H1 (cell line): ENCODE data around the gene EIF2B5. TPM values are rescaled to one million over a fixed set of nuclear protein-coding genes. Genes with fewer than 3 reads are reported as not detected.

Source experiments
- CTCF ChIA-PET: fragments of 300-600 bp; sonication (Branson Sonifier 250); formaldehyde crosslinking; loops from one replicate; lab custom pipeline; 2021; ENCODE audit not compliant: partially characterized antibody; lab: Charles Lee
- POLR2A ChIA-PET: fragments of 300-600 bp; sonication (Branson Sonifier 250); formaldehyde crosslinking; loops from one replicate; lab custom pipeline; 2021; ENCODE audit warnings: inconsistent platforms; ENCODE audit not compliant: partially characterized antibody; lab: Charles Lee
- DNase-seq, 2 experiments: peaks; one replicate each; pipeline versions ENCODE4 v3.0.0 to v3.0.0-alpha.2; 2010 to 2022; ENCODE audit warnings: low spot score in 2 of 2, low read depth in 1 of 2, mixed read lengths in 1 of 2
- FAIRE-seq: peaks from 2 replicates; lab custom pipeline; 2011; peaks lifted over from hg19 to GRCh38; lab: Jason Lieb, UNC
- H2AFZ ChIP-seq: 2 replicates; pipeline ENCODE4 v1.8.1; 2012; ENCODE audit warnings: low read length, inconsistent platforms
- H2AK5ac ChIP-seq: 2 replicates; pipeline ENCODE4 v1.6.1; 2013; ENCODE audit warnings: low read depth, low read length
- H2BK120ac ChIP-seq: replicated peaks from 2 replicates; pipeline ENCODE3; 2013; ENCODE audit warnings: low read depth, low read length, inconsistent platforms
- H2BK12ac ChIP-seq: 2 replicates; pipeline ENCODE4 v1.6.1; 2013; ENCODE audit warnings: low read depth, low read length
- H2BK15ac ChIP-seq: 2 replicates; pipeline ENCODE4 v1.6.1; 2013; ENCODE audit warnings: low read length
- H2BK20ac ChIP-seq: 2 replicates; pipeline ENCODE4 v1.6.1; 2013; ENCODE audit warnings: low read length
- H2BK5ac ChIP-seq: 2 replicates; pipeline ENCODE4 v1.6.1; 2013; ENCODE audit warnings: low read depth, low read length
- H3K14ac ChIP-seq: 2 replicates; pipeline ENCODE4 v1.6.1; 2013; ENCODE audit warnings: inconsistent platforms; ENCODE audit not compliant: insufficient read length
- H3K18ac ChIP-seq: 2 replicates; pipeline ENCODE4 v1.6.1; 2013; ENCODE audit warnings: low read length; ENCODE audit errors: extremely low read depth
- H3K23ac ChIP-seq: 2 replicates; pipeline ENCODE4 v1.6.1; 2013; ENCODE audit warnings: inconsistent platforms; ENCODE audit not compliant: insufficient read length
- H3K23me2 ChIP-seq: 2 replicates; pipeline ENCODE4 v1.6.1; 2013; ENCODE audit warnings: low read depth, low read length
- H3K27ac ChIP-seq: 2 replicates; pipeline ENCODE4 v1.6.1; 2011; ENCODE audit warnings: low read depth, low read length, inconsistent platforms
- H3K27me3 ChIP-seq, 4 experiments: replicated peaks in 1 of 4; 1 replicate in 1 of 4; 2 replicates in 3 of 4; pipeline versions ENCODE4 v1.6.1 to v1.8.1; 2011 to 2013; ENCODE audit warnings: low read length in 3 of 4, mild to moderate bottlenecking in 3 of 4, inconsistent platforms in 2 of 4, mixed read lengths in 2 of 4, moderate library complexity in 1 of 4; ENCODE audit not compliant: control insufficient read depth in 3 of 4, insufficient read depth in 3 of 4; ENCODE audit errors: extremely low read depth in 1 of 4
- H3K36me3 ChIP-seq, 4 experiments: 2 replicates each; pipeline versions ENCODE4 v1.6.1 to v1.8.1; 2011 to 2013; ENCODE audit warnings: mild to moderate bottlenecking in 4 of 4, low read length in 3 of 4, moderate library complexity in 2 of 4, control low read depth in 1 of 4, inconsistent platforms in 1 of 4; ENCODE audit not compliant: insufficient read depth in 4 of 4, control insufficient read depth in 2 of 4
- H3K4ac ChIP-seq: replicated peaks from 2 replicates; pipeline ENCODE3; 2013; ENCODE audit warnings: low read length, low read depth, mixed read lengths, inconsistent platforms; ENCODE audit not compliant: insufficient read length
- H3K4me1 ChIP-seq, 4 experiments: replicated peaks in 1 of 4; 1 replicate in 1 of 4; 2 replicates in 3 of 4; pipeline versions ENCODE4 v1.6.1 to v1.8.1; 2011 to 2013; ENCODE audit warnings: low read length in 3 of 4, inconsistent platforms in 2 of 4, mixed read lengths in 1 of 4; ENCODE audit not compliant: insufficient read depth in 4 of 4, control insufficient read depth in 3 of 4
- H3K4me2 ChIP-seq, 2 experiments: 2 replicates each; pipeline versions ENCODE4 v1.6.1 to v1.8.1; 2011 to 2013; ENCODE audit warnings: low read depth in 2 of 2, low read length in 2 of 2, control low read depth in 1 of 2, inconsistent platforms in 1 of 2, mild to moderate bottlenecking in 1 of 2; ENCODE audit not compliant: insufficient read depth in 1 of 2
- H3K4me3 ChIP-seq, 4 experiments: fragments of 200-600, 300-600 bp in 1 of 4; sonication (generic), shearing (Covaris generic), sonication (Bioruptor Twin) in 1 of 4; 2 replicates each; pipeline versions ENCODE4 v1.5.1 to v1.8.1; 2011 to 2016; ENCODE audit warnings: low read length in 4 of 4, low read depth in 3 of 4, control low read depth in 2 of 4, inconsistent platforms in 2 of 4, mild to moderate bottlenecking in 2 of 4, mixed read lengths in 1 of 4, moderate library complexity in 1 of 4; ENCODE audit not compliant: insufficient read depth in 2 of 4; ENCODE audit errors: extremely low read depth in 1 of 4
- H3K56ac ChIP-seq: replicated peaks from 2 replicates; pipeline ENCODE3; 2013; ENCODE audit warnings: low read depth, mild to moderate bottlenecking, mixed read lengths, low read length, inconsistent platforms; ENCODE audit not compliant: insufficient read length
- H3K79me1 ChIP-seq: 2 replicates; pipeline ENCODE4 v1.6.1; 2013; ENCODE audit warnings: low read depth, low read length, control low read depth
- H3K79me2 ChIP-seq, 2 experiments: 2 replicates each; pipeline versions ENCODE4 v1.6.1 to v1.8.1; 2012 to 2013; ENCODE audit warnings: low read length in 2 of 2, mild to moderate bottlenecking in 2 of 2, inconsistent platforms in 1 of 2; ENCODE audit not compliant: insufficient read depth in 2 of 2, control insufficient read depth in 1 of 2
- H3K9ac ChIP-seq, 4 experiments: replicated peaks in 1 of 4; 1 replicate in 1 of 4; 2 replicates in 3 of 4; pipeline versions ENCODE4 v1.6.1 to v1.8.1; 2011 to 2013; ENCODE audit warnings: low read depth in 3 of 4, low read length in 3 of 4, control low read depth in 2 of 4, mild to moderate bottlenecking in 2 of 4, moderate library complexity in 2 of 4, inconsistent platforms in 1 of 4; ENCODE audit errors: extremely low read depth in 1 of 4
- H3K9me3 ChIP-seq, 2 experiments: 2 replicates each; pipeline versions ENCODE4 v1.6.1 to v1.8.1; 2012 to 2013; ENCODE audit warnings: mild to moderate bottlenecking in 2 of 2, moderate library complexity in 2 of 2, control low read depth in 1 of 2, inconsistent platforms in 1 of 2, low read depth in 1 of 2, low read length in 1 of 2, mixed read lengths in 1 of 2; ENCODE audit not compliant: insufficient read depth in 2 of 2
- H4K20me1 ChIP-seq, 2 experiments: replicated peaks in 1 of 2; 2 replicates each; pipeline versions ENCODE3 to v1.8.1; 2011 to 2013; ENCODE audit warnings: inconsistent platforms in 2 of 2, low read length in 2 of 2, mild to moderate bottlenecking in 1 of 2; ENCODE audit not compliant: insufficient read depth in 2 of 2, control insufficient read depth in 1 of 2
- H4K5ac ChIP-seq: 2 replicates; pipeline ENCODE4 v1.6.1; 2013; ENCODE audit warnings: low read length, low read depth, mixed read lengths, inconsistent platforms; ENCODE audit not compliant: insufficient read length
- H4K8ac ChIP-seq: 2 replicates; pipeline ENCODE4 v1.8.0; 2013; ENCODE audit warnings: mild to moderate bottlenecking, moderate library complexity, low read length, inconsistent platforms; ENCODE audit not compliant: insufficient read depth; ENCODE audit errors: extremely low read depth
- H4K91ac ChIP-seq: replicated peaks from 2 replicates; pipeline ENCODE3; 2013; ENCODE audit warnings: low read length, mixed read lengths, inconsistent platforms; ENCODE audit not compliant: insufficient read length
- GTF2F1 ChIP-seq: IDR thresholded peaks from 2 replicates; pipeline ENCODE4 v1.6.1; 2012; ENCODE audit warnings: low read depth, low read length, improper control_type of control experiment, borderline replicate concordance
- JUND ChIP-seq: IDR thresholded peaks from 2 replicates; pipeline ENCODE4 v1.6.1; 2011; ENCODE audit warnings: mild to moderate bottlenecking, improper control_type of control experiment, low read length
- SP2 ChIP-seq: IDR thresholded peaks from 2 replicates; pipeline ENCODE4 v1.6.1; 2012; ENCODE audit warnings: mild to moderate bottlenecking, low read length, inconsistent platforms
- TAF7 ChIP-seq: optimal IDR thresholded peaks from 2 replicates; pipeline ENCODE3; 2011; ENCODE audit warnings: low read depth, mild to moderate bottlenecking, inconsistent platforms, low read length, moderate library complexity, borderline replicate concordance
- WGBS, 2 experiments: shearing (Covaris generic) in 1 of 2; methylation state at CpG; one replicate each; pipeline versions ENCODE4 v1.1.6 to v1.1.7; 2013 to 2015; ENCODE audit warnings: low lambda C conversion rate in 2 of 2, mixed read lengths in 2 of 2, inconsistent platforms in 1 of 2, low coverage in 1 of 2, missing lambda C conversion rate in 1 of 2; ENCODE audit not compliant: insufficient replicate concordance in 2 of 2, insufficient coverage in 1 of 2, insufficient read length in 1 of 2; ENCODE audit errors: extremely low coverage in 1 of 2, missing lambda C conversion rate in 1 of 2; 5-methylcytosine and 5-hydroxymethylcytosine counted together
- polyA plus RNA-seq, 7 experiments: library from polyadenylated mRNA; depleted of rRNA in 3 of 7; stranded (reverse) in 5 of 7; unstranded in 2 of 7; fragments of >200 nt in 5 of 7; fragments of 200-250 nt in 2 of 7; gene quantifications; 1 replicate in 5 of 7; 2 replicates in 1 of 7; 4 replicates in 1 of 7; pipeline versions ENCODE4 v1.2.1 to v1.2.3, GENCODE V29; 2011 to 2013; ENCODE audit warnings: missing spikeins in 2 of 7, mixed read lengths in 2 of 7
- total RNA-seq: library from RNA; stranded (reverse); fragmentation: NEBNext Ultra II Directional; extraction: Animal tissue kit (Norgen Biotek cat#: 25700); gene quantifications from 2 replicates; pipeline ENCODE4 v1.2.1, GENCODE V29; 2021
- TF ChIP-seq, protein P1 (sequence below), 3 experiments: IDR thresholded peaks; 1 replicate in 2 of 3; 2 replicates in 1 of 3; pipeline versions ENCODE4 v1.5.1 to v1.6.1; 2011; ENCODE audit warnings: low read length in 3 of 3, mild to moderate bottlenecking in 3 of 3, inconsistent platforms in 2 of 3, low read depth in 1 of 3, moderate library complexity in 1 of 3; ENCODE audit not compliant: insufficient read depth in 1 of 3; ENCODE audit errors: control extremely low read depth in 1 of 3

EIF2B5 gene
- total and polyA plus RNA-seq, 2 of the 8 experiments (the other 6 are each of a cell fraction or from before 2014, with no cell fraction given), result 33.1 to 40.0 TPM

DNA sequence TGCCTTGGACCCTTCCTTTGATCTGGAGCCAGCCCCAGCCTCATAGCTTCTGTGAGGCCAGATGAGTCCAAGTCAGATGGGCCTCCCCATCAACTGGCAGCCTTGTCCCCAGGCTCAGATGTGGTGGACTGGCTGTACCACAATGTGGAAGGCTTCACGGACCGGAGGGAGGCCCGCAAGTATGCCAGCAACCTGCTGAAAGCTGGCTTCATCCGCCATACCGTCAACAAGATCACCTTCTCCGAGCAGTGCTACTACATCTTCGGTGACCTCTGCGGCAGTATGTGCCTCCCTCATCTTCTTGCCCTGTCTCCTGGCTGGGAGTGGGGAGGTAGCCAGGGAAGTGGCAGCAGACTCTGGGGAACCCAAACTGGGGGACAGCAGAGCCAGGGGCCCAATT, 32.6 kb downstream of the EIF2B5 start:
- H4K20me1 ChIP-seq, result peaks cover 5 to 8% of the 10 kb centered on the region in 2 experiments
- no peak for DNase-seq

More for the DNA sequence above, 32.6 kb downstream of the EIF2B5 start:
- H3K4me2 ChIP-seq, result no peak overlapping the region
- no peak overlapping the region for H3K14ac ChIP-seq
- no peak overlapping the region for H2AK5ac ChIP-seq
- no peaks in the 10 kb centered on the region for H3K79me2 ChIP-seq
- H2AFZ ChIP-seq, result no peak overlapping the region
- no peak overlapping the region for H3K4ac ChIP-seq
- ChIA-PET CTCF (interaction anchor here (1.2 kb wide), 1 partner anchor 60 kb away, joined by 3 read pairs; no protein-coding TSS in a partner anchor), POLR2A (interaction anchor here (0.8 to 5.3 kb wide), 4 partner anchors 8 to 30 kb away, joined by 3 to 26 read pairs (median 4); partner anchors contain the start of gene DVL3)
- no peak overlapping the region for H3K23ac ChIP-seq
- H2BK5ac ChIP-seq, result no peak overlapping the region
- no peak overlapping the region for H4K91ac ChIP-seq
- no peak overlapping the region for H2BK15ac ChIP-seq
- H3K79me1 ChIP-seq, result 0 out of 2 replicates have a peak, but pooled peaks cover 4% of the 10 kb centered on the region
- no peak for FAIRE-seq
- no peaks in the 10 kb centered on the region for H3K27me3 ChIP-seq
- no peak overlapping the region for H3K9ac ChIP-seq
- no peak overlapping the region for H2BK120ac ChIP-seq
- H3K4me1 ChIP-seq, result no peaks in the 10 kb centered on the region
- 94% methylated on average over 6 of the region's 8 CpGs; no CpG with 5 or more reads in 1 of the 2 experiments for WGBS, 2 experiments
- TF ChIP-seq GTF2F1 (no peak), SP2 (no peak), JUND (no peak), TAF7 (no peak)
- TF ChIP-seq, protein P1, sequence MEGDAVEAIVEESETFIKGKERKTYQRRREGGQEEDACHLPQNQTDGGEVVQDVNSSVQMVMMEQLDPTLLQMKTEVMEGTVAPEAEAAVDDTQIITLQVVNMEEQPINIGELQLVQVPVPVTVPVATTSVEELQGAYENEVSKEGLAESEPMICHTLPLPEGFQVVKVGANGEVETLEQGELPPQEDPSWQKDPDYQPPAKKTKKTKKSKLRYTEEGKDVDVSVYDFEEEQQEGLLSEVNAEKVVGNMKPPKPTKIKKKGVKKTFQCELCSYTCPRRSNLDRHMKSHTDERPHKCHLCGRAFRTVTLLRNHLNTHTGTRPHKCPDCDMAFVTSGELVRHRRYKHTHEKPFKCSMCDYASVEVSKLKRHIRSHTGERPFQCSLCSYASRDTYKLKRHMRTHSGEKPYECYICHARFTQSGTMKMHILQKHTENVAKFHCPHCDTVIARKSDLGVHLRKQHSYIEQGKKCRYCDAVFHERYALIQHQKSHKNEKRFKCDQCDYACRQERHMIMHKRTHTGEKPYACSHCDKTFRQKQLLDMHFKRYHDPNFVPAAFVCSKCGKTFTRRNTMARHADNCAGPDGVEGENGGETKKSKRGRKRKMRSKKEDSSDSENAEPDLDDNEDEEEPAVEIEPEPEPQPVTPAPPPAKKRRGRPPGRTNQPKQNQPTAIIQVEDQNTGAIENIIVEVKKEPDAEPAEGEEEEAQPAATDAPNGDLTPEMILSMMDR (IDR thresholded peaks at IDR 0.05; ENCODE audit: control extremely low read depth in 1 of 3, insufficient read depth in 1 of 3, low read depth in 1 of 3, low read length in 3 of 3), result no peak
- TF ChIP-seq, all 59 proteins: peak for 0
- no peak overlapping the region for H2BK20ac ChIP-seq
- H3K27ac ChIP-seq, result no peak overlapping the region
- no peak overlapping the region for H2BK12ac ChIP-seq
- H3K56ac ChIP-seq, result no peak overlapping the region
- H3K18ac ChIP-seq, result no peak overlapping the region
- no peak overlapping the region for H4K5ac ChIP-seq
- no peaks in the 10 kb centered on the region; the same call in 1 of the 2 replicates for H3K23me2 ChIP-seq
- H4K8ac ChIP-seq, result no peak overlapping the region
- H3K9me3 ChIP-seq, result no peaks in the 10 kb centered on the region
- peaks cover 7 to 59% (median 33%) of the 10 kb centered on the region in 4 experiments for H3K36me3 ChIP-seq
- H3K4me3 ChIP-seq, result no peak overlapping the region
